Measurements from ENCODE around the gene MYH13.

Gene MYH13

DNA sequence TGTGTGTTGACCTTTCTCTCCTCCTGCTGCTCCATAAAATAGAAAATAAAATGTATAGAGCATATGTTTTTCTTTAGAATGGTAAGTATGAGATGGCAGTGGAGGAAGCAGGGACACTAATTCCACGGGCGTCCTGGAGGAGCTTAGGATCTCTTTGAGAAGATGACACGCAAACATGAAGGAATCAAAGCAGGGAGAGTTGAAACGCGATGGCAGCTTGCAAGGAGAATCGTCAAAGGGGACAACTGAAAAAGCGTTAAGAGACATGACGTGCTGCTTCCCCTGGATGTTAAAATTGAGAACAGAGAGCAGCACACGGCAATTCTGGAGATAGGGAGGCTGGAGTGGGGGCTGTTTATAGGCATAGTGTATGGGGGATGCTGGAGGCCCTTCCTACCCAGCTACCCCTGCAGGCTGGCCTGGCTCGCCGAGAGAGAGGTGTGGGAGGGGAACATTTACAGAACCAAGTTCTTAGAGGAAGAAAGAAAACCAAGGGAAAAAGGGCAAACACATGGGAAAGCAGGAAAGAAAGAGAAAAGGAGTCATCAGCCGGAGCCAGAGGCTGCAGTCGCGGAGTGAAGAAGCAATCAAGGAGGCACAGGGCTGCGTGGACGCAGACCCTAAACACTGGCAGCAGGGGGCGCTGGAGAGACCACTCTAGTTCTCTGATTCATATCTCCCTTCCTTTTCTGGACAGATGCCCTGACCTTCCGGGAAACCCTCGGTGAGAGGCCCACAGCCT lies 55.8 kb downstream of the MYH13 start:
- ChIA-PET CTCF (interaction anchor here (0.6 to 9.3 kb wide), 17 partner anchors 9 to 416 kb away, joined by 3 to 128 read pairs (median 3); no protein-coding TSS in a partner anchor), POLR2A (no interaction called here)
- DNase-seq (ENCODE audit: low read depth, low spot score): no peak
- H3K4me3 ChIP-seq (ENCODE audit: low read depth, low read length): no peak overlapping the region
- TF ChIP-seq, protein P1, sequence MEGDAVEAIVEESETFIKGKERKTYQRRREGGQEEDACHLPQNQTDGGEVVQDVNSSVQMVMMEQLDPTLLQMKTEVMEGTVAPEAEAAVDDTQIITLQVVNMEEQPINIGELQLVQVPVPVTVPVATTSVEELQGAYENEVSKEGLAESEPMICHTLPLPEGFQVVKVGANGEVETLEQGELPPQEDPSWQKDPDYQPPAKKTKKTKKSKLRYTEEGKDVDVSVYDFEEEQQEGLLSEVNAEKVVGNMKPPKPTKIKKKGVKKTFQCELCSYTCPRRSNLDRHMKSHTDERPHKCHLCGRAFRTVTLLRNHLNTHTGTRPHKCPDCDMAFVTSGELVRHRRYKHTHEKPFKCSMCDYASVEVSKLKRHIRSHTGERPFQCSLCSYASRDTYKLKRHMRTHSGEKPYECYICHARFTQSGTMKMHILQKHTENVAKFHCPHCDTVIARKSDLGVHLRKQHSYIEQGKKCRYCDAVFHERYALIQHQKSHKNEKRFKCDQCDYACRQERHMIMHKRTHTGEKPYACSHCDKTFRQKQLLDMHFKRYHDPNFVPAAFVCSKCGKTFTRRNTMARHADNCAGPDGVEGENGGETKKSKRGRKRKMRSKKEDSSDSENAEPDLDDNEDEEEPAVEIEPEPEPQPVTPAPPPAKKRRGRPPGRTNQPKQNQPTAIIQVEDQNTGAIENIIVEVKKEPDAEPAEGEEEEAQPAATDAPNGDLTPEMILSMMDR (IDR thresholded peaks at IDR 0.05; ENCODE audit: insufficient read depth, low read length, missing control alignments): peak; percentile 69

DNA sequence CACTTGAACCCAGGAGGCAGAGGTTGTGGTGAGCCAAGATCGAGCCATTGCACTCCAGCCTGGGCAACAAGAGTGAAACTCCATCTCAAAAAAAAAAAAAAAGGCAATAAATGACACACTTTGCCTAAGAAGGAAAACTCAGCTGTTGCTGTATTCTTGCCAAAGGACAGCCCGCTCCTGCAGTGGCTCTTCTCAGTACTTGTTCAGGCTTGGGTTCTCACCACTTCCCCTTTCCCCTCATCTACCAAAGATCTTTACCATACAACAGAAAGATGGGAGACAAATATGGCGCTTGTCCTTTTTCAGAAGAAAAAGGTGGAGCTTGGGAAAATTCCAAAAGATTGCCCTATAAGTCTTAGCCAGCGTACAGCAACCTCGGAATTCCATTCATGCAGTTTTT lies 58.5 kb downstream of the MYH13 start:
- TF ChIP-seq, protein P1 (IDR thresholded peaks at IDR 0.05; ENCODE audit: insufficient read depth, low read length, missing control alignments): no peak
- H3K4me3 ChIP-seq (ENCODE audit: low read depth, low read length): no peak overlapping the region
- POLR2A ChIA-PET: no interaction called here
- CTCF ChIA-PET: interaction anchor here (1.2 to 9.3 kb wide), 6 partner anchors 12 to 308 kb away, joined by 3 to 128 read pairs (median 12); no protein-coding TSS in a partner anchor
- no peak for DNase-seq (ENCODE audit: low read depth, low spot score)

DNA sequence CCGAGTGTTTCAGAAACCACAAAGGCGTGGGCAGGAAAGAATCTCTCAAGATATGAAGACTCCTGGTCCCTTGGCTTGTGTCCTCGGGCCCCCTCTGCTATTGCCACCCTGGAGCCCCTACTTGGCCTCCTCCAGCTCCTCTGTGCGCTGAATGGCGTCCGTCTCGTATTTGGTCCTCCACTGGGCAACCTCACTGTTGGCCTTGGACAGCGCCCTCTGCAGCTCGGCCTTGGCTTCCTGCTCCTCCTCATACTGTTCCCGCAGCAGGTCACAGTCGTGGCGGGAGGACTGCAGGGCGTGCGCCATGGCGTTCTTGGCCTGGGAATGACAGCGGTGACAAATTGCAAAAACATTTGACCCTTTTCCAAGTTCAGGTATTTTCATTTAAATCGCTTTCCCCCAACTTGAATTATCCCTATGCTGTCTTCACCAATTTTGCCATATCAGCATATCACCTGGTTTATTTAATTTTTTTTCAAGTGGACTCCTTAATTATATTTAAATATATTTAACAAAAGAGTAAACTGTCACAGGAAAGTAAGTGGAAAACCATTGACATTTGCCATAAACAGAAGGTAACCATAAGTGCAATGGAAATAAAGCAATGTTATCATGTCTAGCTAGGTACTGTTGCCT lies 59.7 kb downstream of the MYH13 start:
- CTCF ChIA-PET: interaction anchor here (0.8 to 9.3 kb wide), 6 partner anchors 11 to 309 kb away, joined by 3 to 128 read pairs (median 4); no protein-coding TSS in a partner anchor
- TF ChIP-seq, protein P1 (IDR thresholded peaks at IDR 0.05; ENCODE audit: insufficient read depth, low read length, missing control alignments): no peak
- POLR2A ChIA-PET: no interaction called here
- no peak for DNase-seq (ENCODE audit: low read depth, low spot score)
- no peak overlapping the region for H3K4me3 ChIP-seq (ENCODE audit: low read depth, low read length)

DNA sequence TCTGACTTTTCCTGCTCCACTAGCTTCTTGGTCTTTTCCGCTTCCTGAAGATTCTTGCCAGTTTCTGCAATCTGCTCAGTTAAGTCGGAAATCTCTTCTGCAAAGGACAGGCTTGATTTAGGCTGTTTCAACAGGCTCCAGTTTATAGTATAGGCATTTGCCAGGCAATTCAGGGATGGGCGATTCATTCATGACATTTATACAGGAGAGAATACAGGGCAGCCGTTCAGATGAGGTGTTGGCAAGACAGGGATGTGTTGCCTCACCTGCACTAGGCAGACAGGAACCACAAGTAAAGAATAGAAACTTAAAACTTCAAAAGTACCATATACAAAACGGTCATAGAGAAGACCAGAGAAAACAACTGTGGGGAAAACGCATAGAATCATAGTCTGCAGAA lies 61.7 kb downstream of the MYH13 start:
- ChIA-PET POLR2A (no interaction called here), CTCF (interaction anchor here (6.8 to 9.3 kb wide), 2 partner anchors 17 to 306 kb away, joined by 76 to 128 read pairs; no protein-coding TSS in a partner anchor)
- TF ChIP-seq, protein P1 (IDR thresholded peaks at IDR 0.05; ENCODE audit: insufficient read depth, low read length, missing control alignments): no peak
- H3K4me3 ChIP-seq (ENCODE audit: low read depth, low read length): no peak overlapping the region
- no peak for DNase-seq (ENCODE audit: low read depth, low spot score)

DNA sequence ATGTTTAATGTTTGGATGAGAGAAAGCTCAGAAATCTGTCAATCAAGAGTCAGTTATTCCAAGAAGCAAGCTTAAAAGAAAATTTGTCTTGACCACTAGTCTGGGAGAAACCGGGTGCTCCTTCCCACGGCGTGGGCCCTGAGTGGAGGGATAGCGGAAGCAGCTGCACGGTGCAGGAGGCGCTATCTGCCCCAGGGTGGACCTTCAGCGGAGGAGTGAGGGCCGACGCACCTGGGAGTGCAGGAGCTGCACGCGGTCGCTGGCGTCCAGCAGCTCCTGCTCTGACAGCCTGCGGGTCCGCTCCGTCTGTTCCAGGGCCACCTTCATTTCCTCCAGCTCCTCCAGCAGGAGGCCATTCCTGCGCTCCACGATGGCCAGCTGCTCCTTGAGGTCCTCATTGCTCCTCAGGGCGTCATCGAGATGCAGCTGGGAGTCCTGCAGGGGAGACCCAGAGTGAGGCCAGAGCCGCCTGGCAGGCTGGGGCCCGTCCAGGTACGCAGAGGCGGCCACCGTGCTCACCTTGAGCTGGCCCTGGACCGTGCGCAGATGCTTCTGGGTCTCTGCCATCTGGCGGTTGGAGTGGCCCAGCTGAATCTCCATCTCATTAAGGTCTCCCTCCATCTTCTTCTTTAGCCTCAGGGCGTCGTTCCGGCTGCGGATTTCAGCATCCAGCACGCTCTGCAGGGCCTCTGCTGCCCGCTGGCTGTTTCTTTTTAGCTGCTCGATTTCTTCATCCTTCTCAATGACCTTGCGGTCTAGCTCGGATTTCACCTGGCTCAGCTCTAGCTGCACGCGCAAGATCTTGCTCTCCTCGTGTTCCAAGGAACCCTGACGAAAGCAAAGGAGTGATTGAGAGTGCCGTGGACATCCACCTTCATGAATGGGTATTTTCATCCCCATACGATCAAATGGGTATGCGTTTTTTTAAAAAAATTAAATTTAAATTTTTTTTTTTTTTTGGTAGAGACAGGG lies 63.5 kb downstream of the MYH13 start:
- TF ChIP-seq, protein P1 (IDR thresholded peaks at IDR 0.05; ENCODE audit: insufficient read depth, low read length, missing control alignments): no peak
- CTCF ChIA-PET: interaction anchor here (0.8 to 4.3 kb wide), 4 partner anchors 13 to 309 kb away, joined by 3 to 29 read pairs (median 8); no protein-coding TSS in a partner anchor

More for the DNA sequence above, 63.5 kb downstream of the MYH13 start:
- H3K4me3 ChIP-seq (ENCODE audit: low read depth, low read length): no peak overlapping the region
- DNase-seq (ENCODE audit: low read depth, low spot score): no peak
- POLR2A ChIA-PET: no interaction called here

All from AG04449 (cell line).